ENCODE results near the gene BCL11B. TPM values are rescaled to one million over a fixed set of nuclear protein-coding genes. Genes with fewer than 3 reads are reported as not detected.

The BCL11B gene
- total and polyA plus RNA-seq, 2 of the 8 experiments (the other 6 are each of a cell fraction or from before 2014, with no cell fraction given): 0.63 to 5.9 TPM

DNA sequence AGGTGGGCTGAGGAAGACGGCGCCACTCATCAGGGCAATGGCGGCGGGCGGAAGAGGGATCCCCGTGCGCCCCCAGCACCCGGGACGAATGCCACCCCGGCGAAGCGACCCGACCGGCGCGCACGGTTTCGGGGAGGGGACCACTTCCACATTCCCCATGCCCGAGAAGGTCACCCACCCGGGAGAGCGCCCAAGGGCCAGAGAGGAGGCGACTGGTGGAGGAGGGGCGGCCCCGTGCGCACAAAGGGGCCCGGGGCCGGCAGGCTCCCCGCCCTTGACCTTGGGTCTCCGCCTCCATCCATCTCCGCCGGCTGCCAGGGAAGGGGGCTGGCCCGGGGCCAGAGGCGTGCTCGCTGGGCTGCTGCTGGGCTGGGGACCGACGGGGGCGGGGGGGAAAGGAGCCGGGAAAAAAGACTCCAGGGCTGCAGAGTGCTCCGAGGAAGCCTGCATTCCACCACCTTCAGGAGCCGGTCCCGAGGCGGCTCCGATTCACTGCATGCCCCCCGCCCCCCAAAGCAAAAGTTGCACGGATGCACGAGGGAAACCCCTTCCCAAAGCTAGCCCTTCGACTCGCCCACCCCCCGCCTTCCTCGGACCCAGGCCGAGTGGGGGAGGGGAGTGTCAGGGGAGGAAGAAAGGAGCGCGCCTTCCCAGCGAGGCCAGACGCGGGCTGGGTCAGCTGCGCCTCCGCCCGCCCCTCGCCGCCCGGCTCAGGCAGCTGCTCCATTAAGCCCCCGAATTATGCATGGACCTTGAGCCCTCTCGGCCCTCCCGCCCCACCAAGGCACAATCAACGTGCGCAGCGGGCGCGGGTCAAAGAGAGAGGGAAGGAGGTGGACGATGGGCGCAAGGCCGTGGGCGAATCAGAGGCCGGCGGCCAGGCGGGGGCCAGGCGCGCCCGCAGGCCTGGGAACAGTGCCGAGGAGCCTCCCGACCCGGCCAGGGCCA, 26.2 kb downstream of the BCL11B start (continued):
- TF ChIP-seq CTCF (IDR thresholded peaks at IDR 0.05; ENCODE audit: control extremely low read depth in 1 of 3, insufficient read depth in 1 of 3, low read depth in 1 of 3, low read length in 3 of 3) (no peak), KDM4A (IDR thresholded peaks at IDR 0.05; ENCODE audit: low read depth, low read length, severe bottlenecking) (peak; percentile 65), MAFK (IDR thresholded peaks at IDR 0.05; ENCODE audit: low read depth, low read length) (no peak), TAF1 (IDR thresholded peaks at IDR 0.05; ENCODE audit: low read depth, low read length) (peak; percentile 55), RAD21 (IDR thresholded peaks at IDR 0.05 in 1 of 2, conservative IDR thresholded peaks at IDR 0.05 in 1 of 2; ENCODE audit: low read depth in 2 of 2, low read length in 2 of 2) (no peak), TEAD4 (IDR thresholded peaks at IDR 0.05; ENCODE audit: low read depth, low read length) (peak; percentile 29; the same call in 1 of the 2 replicates), CTBP2 (IDR thresholded peaks at IDR 0.05; ENCODE audit: borderline replicate concordance, insufficient read depth, insufficient read length, low read length) (peak; percentile 75), YY1 (IDR thresholded peaks at IDR 0.05; ENCODE audit: low read depth, low read length) (peak; percentile 90), SIN3A (conservative IDR thresholded peaks at IDR 0.05 in 1 of 2, IDR thresholded peaks at IDR 0.05 in 1 of 2; ENCODE audit: low read depth in 1 of 2, low read length in 2 of 2) (peak in 1 of 2 experiments; percentile 28; a peak in 1 of 4 replicates), TAF7 (optimal IDR thresholded peaks at IDR 0.05; ENCODE audit: borderline replicate concordance, low read depth, low read length) (no peak), TCF12 (IDR thresholded peaks at IDR 0.05; ENCODE audit: low read depth, low read length) (no peak; the same call in 1 of the 2 replicates), POLR2A (IDR thresholded peaks at IDR 0.05; ENCODE audit: control extremely low read depth in 1 of 2, low read depth in 2 of 2, low read length in 2 of 2) (peak in 1 of 2 experiments; percentile 44; a peak in 2 of 3 replicates), CBX5 (IDR thresholded peaks at IDR 0.05; ENCODE audit: low read depth, low read length) (no peak), HDAC6 (IDR thresholded peaks at IDR 0.05; ENCODE audit: low read depth, low read length) (no peak), GTF2F1 (IDR thresholded peaks at IDR 0.05; ENCODE audit: borderline replicate concordance, low read depth, low read length) (no peak), RFX5 (IDR thresholded peaks at IDR 0.05; ENCODE audit: borderline replicate concordance, low read depth, low read length) (no peak), ASH2L (IDR thresholded peaks at IDR 0.05; ENCODE audit: low read length) (peak; percentile 95), CBX8 (IDR thresholded peaks at IDR 0.05; ENCODE audit: borderline replicate concordance, low read depth, low read length) (no peak), SAP30 (IDR thresholded peaks at IDR 0.05; ENCODE audit: insufficient read depth, insufficient replicate concordance, low read length) (no peak), RBBP5 (IDR thresholded peaks at IDR 0.05; ENCODE audit: borderline replicate concordance, low read depth, low read length) (peak; percentile 85; the same call in 1 of the 2 replicates)

Measured in H1 (cell line).